Measurements from ENCODE around the gene SPSB3. TPM values are rescaled to one million over a fixed set of nuclear protein-coding genes. Genes with fewer than 3 reads are reported as not detected.

The SPSB3 gene
- total and polyA plus RNA-seq, 2 experiments from 2014 or later = 27.1 to 34.7 TPM

GRCh38 chr16:1828645-1829410 lies 46.5 kb upstream of the SPSB3 start:
- Histone ChIP-seq H3K27ac (ENCODE audit: low read depth) (no peak overlapping the region), H3F3A (replicated peaks; ENCODE audit: low read depth) (0 out of 2 replicates have a peak, but pooled peaks cover 6% of the 10 kb centered on the region), H3K36me3 (ENCODE audit: insufficient read depth) (no peaks in the 10 kb centered on the region), H3K4me2 (peak overlapping the region; percentile 97; the same call in 1 of the 2 replicates), H4K20me1 (replicated peaks; ENCODE audit: insufficient read depth) (no peaks in the 10 kb centered on the region; the same call in 1 of the 2 replicates), H3K79me2 (replicated peaks; ENCODE audit: insufficient read depth) (peaks cover 25% of the 10 kb centered on the region), H2AFZ (no peak overlapping the region), H3K4me1 (ENCODE audit: insufficient read depth) (peaks cover 17% of the 10 kb centered on the region), H3K4me3 (peak overlapping the region; percentile 97; the same call in 1 of the 2 replicates), H3K9me2 (ENCODE audit: insufficient read depth) (no peaks in the 10 kb centered on the region), H3K27me3 (ENCODE audit: insufficient read depth) (no peaks in the 10 kb centered on the region)
- Mint-ChIP-seq H3K9me3 (peaks cover 3% of the 10 kb centered on the region; the same call in 2 of the 3 replicates), H3K27me3 (ENCODE audit: insufficient read depth, low read depth, poor library complexity) (peaks cover 23% of the 10 kb centered on the region), H3K4me3 (peak overlapping the region; percentile 91), H3K27ac (no peak overlapping the region), H3K4me1 (peaks cover 9% of the 10 kb centered on the region), H3K36me3 (ENCODE audit: low read depth) (peaks cover 2% of the 10 kb centered on the region; the same call in 1 of the 3 replicates)
- TF ChIP-seq STAT1 (IDR thresholded peaks at IDR 0.05; ENCODE audit: unreplicated experiment) = no peak
- no peak for TF ChIP-seq ETS1 (IDR thresholded peaks at IDR 0.05)
- no peak for TF ChIP-seq ZNF114 (CRISPR knock-in tag; IDR thresholded peaks at IDR 0.05)
- TF ChIP-seq NANOG (IDR thresholded peaks at IDR 0.05; ENCODE audit: borderline replicate concordance) = no peak
- TF ChIP-seq, protein P1, sequence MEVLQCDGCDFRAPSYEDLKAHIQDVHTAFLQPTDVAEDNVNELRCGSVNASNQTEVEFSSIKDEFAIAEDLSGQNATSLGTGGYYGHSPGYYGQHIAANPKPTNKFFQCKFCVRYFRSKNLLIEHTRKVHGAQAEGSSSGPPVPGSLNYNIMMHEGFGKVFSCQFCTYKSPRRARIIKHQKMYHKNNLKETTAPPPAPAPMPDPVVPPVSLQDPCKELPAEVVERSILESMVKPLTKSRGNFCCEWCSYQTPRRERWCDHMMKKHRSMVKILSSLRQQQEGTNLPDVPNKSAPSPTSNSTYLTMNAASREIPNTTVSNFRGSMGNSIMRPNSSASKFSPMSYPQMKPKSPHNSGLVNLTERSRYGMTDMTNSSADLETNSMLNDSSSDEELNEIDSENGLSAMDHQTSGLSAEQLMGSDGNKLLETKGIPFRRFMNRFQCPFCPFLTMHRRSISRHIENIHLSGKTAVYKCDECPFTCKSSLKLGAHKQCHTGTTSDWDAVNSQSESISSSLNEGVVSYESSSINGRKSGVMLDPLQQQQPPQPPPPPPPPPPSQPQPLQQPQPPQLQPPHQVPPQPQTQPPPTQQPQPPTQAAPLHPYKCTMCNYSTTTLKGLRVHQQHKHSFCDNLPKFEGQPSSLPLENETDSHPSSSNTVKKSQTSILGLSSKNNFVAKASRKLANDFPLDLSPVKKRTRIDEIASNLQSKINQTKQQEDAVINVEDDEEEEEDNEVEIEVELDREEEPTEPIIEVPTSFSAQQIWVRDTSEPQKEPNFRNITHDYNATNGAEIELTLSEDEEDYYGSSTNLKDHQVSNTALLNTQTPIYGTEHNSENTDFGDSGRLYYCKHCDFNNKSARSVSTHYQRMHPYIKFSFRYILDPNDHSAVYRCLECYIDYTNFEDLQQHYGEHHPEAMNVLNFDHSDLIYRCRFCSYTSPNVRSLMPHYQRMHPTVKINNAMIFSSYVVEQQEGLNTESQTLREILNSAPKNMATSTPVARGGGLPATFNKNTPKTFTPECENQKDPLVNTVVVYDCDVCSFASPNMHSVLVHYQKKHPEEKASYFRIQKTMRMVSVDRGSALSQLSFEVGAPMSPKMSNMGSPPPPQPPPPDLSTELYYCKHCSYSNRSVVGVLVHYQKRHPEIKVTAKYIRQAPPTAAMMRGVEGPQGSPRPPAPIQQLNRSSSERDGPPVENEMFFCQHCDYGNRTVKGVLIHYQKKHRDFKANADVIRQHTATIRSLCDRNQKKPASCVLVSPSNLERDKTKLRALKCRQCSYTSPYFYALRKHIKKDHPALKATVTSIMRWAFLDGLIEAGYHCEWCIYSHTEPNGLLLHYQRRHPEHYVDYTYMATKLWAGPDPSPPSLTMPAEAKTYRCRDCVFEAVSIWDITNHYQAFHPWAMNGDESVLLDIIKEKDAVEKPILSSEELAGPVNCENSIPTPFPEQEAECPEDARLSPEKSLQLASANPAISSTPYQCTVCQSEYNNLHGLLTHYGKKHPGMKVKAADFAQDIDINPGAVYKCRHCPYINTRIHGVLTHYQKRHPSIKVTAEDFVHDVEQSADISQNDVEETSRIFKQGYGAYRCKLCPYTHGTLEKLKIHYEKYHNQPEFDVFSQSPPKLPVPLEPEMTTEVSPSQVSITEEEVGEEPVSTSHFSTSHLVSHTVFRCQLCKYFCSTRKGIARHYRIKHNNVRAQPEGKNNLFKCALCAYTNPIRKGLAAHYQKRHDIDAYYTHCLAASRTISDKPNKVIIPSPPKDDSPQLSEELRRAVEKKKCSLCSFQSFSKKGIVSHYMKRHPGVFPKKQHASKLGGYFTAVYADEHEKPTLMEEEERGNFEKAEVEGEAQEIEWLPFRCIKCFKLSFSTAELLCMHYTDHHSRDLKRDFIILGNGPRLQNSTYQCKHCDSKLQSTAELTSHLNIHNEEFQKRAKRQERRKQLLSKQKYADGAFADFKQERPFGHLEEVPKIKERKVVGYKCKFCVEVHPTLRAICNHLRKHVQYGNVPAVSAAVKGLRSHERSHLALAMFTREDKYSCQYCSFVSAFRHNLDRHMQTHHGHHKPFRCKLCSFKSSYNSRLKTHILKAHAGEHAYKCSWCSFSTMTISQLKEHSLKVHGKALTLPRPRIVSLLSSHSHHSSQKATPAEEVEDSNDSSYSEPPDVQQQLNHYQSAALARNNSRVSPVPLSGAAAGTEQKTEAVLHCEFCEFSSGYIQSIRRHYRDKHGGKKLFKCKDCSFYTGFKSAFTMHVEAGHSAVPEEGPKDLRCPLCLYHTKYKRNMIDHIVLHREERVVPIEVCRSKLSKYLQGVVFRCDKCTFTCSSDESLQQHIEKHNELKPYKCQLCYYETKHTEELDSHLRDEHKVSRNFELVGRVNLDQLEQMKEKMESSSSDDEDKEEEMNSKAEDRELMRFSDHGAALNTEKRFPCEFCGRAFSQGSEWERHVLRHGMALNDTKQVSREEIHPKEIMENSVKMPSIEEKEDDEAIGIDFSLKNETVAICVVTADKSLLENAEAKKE (CRISPR knock-in tag; IDR thresholded peaks at IDR 0.05) = no peak
- TF ChIP-seq EZH2 (IDR thresholded peaks at IDR 0.05; ENCODE audit: low read depth, unreplicated experiment) = no peak
- TF ChIP-seq ZNF331 (CRISPR knock-in tag; IDR thresholded peaks at IDR 0.05; ENCODE audit: low read depth) = no peak
- TF ChIP-seq CREB1 (CRISPR knock-in tag; IDR thresholded peaks at IDR 0.05; ENCODE audit: low read depth) = no peak
- no peak for TF ChIP-seq EZH2phosphoT487 (IDR thresholded peaks at IDR 0.05; ENCODE audit: unreplicated experiment)
- no peak for TF ChIP-seq POLR2AphosphoS5 (IDR thresholded peaks at IDR 0.05; ENCODE audit: low read depth)
- no peak for TF ChIP-seq CTCF (conservative IDR thresholded peaks at IDR 0.05; ENCODE audit: low read depth in 2 of 2)
- TF ChIP-seq JUNB (IDR thresholded peaks at IDR 0.05; ENCODE audit: unreplicated experiment) = no peak
- no peak for ATAC-seq
- no peak for DNase-seq (ENCODE audit: low spot score)

All from GM23338 (cell line).